NCI-H2227 (cell line): Measurements from ENCODE around the gene RREB1.

ENCODE experiments used
- DNase-seq: peaks from one replicate; lab custom pipeline; 2025; ENCODE audit not compliant: unreplicated experiment; lab: John Stamatoyannopoulos, UW

The RREB1 gene

GRCh38 chr6:7241709-7242645 lies 134.2 kb downstream of the RREB1 start:
- DNase-seq = no peak

GRCh38 chr6:7242835-7243178 lies 135.0 kb downstream of the RREB1 start:
- DNase-seq = no peak

GRCh38 chr6:7243179-7243981 lies 135.6 kb downstream of the RREB1 start:
- DNase-seq = peak; percentile 78

GRCh38 chr6:7245668-7246393 lies 138.1 kb downstream of the RREB1 start:
- no peak for DNase-seq

- DNase-seq = no peak
These were observed 138.8 kb downstream of the RREB1 start for GRCh38 chr6:7246401-7247178.

GRCh38 chr6:7247179-7247456 lies 139.4 kb downstream of the RREB1 start:
- DNase-seq = no peak

- no peak for DNase-seq
These were observed 140.1 kb downstream of the RREB1 start for GRCh38 chr6:7247828-7248227.

- no peak for DNase-seq
These were observed 141.6 kb downstream of the RREB1 start for GRCh38 chr6:7249391-7249790.

- DNase-seq = no peak
These were observed 142.3 kb downstream of the RREB1 start for GRCh38 chr6:7249946-7250643.

- no peak for DNase-seq
These were observed 143.1 kb downstream of the RREB1 start for GRCh38 chr6:7250812-7251211.

- DNase-seq = no peak
These were observed 144.0 kb downstream of the RREB1 start for GRCh38 chr6:7251646-7252260.

- no peak for DNase-seq
These were observed 144.6 kb downstream of the RREB1 start for GRCh38 chr6:7252390-7252789.

GRCh38 chr6:7254980-7255835 lies 147.4 kb downstream of the RREB1 start:
- no peak for DNase-seq

- no peak for DNase-seq
These were observed 148.2 kb downstream of the RREB1 start for GRCh38 chr6:7255918-7256317.

- no peak for DNase-seq
These were observed 149.0 kb downstream of the RREB1 start for GRCh38 chr6:7256785-7257184.

- no peak for DNase-seq
These were observed 149.9 kb downstream of the RREB1 start for GRCh38 chr6:7257521-7258230.

GRCh38 chr6:7258231-7258763 lies 150.5 kb downstream of the RREB1 start:
- no peak for DNase-seq
